ENCODE data around the gene MGME1.
"Not testable (repeated sequence)": the region's sequence is repeated elsewhere in the genome, so short reads cannot be mapped to it uniquely, and the experiment has no call there.

Gene MGME1

DNA sequence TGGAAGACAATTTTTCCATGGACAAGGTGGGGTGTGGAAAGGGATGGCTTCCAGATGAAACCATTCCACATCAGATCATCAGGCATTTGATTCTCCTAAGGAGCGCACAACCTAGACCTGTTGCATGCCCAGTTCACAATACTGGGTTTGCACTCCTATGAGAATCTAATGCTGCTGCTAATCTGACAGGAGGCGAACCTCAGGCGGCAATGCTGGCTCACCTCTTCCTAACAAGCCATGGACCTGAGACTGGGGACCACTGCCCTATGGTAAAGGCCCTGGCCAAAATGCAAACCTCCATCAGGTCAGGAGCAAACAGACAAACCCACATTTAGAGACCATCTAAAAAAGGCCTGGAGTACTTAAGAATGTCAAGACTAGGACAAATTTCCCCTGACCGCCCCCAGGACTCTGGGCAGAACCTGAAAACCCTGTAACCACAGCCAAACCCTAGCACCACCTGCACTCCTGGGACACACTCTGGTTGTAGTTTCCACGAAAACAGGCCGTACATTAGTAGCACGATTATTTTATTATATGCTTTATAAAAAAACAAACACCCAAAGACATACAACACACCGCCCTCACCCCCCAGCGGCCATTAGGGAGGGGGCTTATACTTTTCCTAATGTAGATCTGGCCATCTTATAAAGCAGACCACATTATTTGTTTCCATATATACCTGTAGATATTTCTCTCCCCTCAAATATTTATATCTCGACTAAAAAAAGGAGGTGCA, 27.6 kb upstream of the MGME1 start:
- no peak for DNase-seq

DNA sequence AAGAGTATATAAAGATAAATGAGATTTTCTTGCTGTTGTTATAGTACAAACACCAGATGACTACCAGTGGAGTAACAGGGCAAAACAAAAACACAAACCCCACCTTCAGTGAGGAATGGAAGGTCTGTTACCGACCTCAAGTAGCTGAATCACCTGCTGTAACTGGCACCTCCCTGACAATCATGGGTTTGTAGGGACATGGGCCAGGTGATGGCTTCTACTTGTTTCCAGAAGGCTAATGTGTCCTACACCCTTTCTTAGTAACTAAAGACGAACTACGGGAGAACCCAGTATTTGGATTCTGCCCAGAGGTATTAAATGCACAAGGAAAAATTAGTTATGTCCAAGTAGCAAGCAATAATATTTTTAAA, 27.0 kb upstream of the MGME1 start:
- no peak for DNase-seq

DNA sequence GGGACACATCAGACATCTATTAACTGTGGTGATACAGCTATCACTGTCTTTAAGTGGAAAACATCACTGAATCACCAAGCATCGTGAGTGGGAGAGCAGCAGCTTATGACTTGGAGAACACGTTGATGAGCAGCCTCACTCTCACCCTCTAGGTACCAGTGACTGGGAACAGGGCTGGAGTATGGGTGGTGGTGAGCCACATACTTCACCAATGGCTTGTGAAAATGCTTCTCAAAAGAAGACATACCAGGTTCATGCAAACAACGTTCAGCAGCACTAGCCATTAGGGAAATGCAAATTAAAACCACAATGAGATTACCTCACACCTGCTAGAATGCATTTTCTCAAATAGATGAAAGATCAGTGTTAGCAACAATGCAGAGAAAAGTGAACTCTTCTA, 25.5 kb upstream of the MGME1 start:
- DNase-seq: no peak

DNA sequence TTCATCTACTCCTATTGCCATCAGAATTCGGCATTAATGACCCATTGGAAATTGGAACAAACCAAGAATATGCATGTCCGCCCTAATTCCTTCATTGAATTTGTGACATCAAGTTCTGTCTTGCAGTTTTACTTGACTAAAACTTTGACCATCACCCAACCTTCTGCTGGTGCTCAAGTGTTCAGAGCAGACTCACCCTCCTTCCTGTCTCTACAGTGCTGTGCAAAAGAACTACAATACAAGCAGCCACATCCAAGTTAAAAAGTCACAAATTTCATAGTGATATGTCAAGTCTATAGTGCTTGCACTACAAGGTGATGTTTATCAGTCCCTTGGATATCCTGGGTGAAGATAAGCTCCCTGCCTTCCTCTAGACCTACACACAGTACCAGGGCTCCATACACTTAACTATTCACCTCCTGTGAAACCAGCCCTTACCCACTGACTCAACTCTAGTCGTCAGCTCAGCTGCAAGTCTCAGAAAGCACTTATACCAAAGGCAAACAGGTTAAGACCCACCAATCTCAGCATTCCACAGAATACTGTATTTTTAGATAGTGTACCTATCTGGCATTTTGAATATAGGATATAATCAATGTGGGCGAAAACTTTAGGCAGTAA, 23.9 kb upstream of the MGME1 start:
- DNase-seq: no peak

DNA sequence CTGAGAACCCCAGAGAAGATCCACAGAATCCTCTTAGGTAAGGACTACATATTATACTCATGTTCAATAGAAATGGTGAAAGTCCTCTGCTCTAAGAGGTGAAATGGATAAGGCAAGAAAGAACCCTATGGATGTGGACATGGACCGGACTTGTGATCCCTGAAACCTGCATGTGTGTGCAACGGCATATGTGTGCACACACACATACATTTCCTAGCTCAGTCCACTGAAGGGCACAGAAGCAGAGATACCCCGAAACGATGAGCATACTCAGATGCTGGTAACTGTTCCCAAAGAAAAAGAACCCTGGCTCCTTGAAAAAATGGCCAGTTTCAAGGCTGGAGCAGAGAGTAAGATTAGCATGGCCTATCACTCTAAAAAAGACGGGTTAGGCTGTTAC, 22.8 kb upstream of the MGME1 start:
- DNase-seq: no peak

DNA sequence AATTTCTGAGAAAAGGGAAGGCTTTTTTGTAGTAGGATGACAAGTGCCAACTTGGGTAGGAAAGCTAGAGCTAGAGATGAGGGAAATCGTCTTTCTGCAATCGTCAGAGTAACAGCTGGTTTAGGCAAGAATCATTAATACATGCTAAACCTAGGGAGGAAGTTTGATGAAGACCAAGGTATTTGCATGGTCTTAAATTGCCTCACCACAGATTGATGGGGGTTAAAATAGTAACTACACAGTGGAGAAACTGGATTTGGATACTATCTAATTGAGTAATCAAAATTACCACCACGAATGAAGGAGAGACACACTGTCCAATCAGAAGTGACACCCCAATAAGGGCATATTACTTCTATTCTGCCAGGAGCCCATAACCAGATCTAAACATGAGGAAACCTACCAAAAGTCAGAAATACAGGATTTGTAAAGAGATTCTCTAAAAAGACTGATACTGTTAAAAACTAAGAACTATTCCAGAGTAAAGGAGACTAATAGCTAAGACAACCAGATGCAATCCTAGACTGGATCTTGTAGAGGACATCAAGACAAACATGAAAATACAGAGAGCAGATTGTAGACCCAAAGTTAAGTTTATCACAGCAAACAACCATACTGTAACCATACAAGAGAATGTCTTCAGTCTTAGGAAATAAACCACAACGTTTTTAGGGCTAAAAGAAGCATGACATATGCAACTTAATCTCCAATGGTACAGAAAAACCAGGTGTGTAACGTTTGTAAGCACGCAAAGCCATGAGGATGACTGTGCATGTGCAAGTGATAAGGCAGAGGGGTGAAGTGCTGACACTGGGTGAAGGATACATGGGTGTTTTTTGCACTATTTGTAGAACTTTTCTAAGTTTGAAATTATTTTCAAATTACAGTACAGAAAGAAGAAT, 22.0 kb upstream of the MGME1 start:
- no peak for DNase-seq

DNA sequence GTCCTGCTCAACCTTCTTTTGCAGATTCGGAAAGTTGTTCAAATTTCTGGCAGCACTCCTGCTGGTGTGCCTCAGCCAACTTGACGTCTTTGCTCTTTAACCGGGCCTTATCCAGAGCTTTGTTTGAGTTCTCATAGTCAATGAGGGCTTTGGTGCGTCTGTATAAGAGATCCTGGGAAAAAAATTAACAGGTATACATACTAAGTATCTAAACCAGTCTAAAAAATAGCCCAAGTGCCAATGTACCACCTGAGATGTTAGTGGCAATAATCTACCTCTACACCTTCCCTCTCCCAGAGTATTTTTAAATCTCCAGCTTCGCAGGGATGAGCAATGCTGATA, 21.4 kb upstream of the MGME1 start:
- DNase-seq: no peak

DNA sequence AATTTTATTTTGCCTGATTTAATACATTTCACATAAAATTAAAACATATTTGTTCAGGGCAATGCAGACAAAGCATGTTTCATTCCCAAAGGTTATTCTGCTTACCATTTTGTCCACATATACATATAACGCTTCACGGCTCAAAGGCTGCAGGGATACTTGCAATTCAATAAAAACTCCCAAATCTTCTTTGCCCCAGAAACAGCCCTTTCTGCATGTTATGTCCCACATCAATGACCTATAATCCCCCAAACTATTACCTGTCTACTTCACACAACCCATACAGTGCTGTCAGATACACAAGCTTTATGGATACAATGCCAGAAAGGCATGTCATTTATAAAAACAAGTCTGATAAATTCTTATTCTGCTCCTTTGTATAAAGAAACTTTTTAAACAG, 20.4 kb upstream of the MGME1 start:
- DNase-seq: no peak

DNA sequence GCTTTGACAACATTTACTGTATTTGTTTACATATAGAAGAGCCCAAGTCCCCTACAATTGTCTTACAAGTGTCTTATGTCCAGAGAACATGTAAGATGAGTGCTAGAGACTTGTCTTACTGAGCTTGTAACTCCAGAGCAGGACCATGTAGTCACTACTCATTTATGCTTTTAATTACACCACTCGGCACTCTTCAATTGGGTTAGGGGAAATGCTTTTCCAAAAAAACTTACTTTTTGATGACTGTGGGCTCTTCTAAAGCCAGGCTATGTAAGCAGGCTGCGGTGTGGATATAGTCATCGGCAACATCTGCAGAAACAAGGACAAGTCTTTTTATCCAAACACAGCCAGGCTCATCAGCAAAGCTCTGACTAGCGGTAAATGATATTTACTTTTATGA, 18.9 kb upstream of the MGME1 start:
- DNase-seq: no peak

DNA sequence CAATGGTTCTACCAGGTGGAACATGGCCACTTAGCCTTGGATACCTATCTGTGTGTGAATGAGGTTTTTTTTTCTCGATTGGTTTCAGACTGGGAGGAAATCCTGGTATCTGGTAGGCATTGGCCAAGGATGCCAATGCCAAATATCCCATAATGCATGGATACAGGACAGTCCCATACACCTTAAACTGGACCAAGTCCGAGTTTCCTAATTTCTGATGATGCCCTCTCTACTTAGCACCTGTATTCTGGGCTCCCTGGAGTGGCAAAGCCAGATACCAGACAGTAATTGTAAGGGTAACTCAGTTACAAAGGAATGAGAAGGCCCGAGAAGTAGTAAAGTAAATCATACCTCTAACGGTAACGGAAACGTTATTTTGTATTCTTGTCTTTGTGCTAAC, 18.1 kb upstream of the MGME1 start:
- DNase-seq: no peak

DNA sequence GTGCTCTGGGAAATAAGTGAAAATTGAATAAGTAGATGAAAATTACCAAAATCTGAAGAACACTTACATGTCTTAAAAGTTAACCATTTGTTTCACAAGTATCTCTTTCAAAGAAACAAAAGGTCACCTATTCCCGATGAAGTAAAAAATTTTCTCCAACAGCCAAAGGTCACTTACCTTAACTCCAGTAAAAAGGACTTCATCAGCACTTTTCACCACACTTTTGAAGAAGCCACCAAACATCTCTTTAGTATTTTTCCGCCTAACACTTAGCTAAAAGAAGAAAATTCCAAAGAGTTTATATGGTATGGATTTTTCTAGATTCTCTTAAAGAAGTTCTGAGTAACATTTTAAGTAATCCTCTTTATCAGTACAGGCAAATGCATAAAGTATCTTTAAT, 17.5 kb upstream of the MGME1 start:
- DNase-seq: no peak

DNA sequence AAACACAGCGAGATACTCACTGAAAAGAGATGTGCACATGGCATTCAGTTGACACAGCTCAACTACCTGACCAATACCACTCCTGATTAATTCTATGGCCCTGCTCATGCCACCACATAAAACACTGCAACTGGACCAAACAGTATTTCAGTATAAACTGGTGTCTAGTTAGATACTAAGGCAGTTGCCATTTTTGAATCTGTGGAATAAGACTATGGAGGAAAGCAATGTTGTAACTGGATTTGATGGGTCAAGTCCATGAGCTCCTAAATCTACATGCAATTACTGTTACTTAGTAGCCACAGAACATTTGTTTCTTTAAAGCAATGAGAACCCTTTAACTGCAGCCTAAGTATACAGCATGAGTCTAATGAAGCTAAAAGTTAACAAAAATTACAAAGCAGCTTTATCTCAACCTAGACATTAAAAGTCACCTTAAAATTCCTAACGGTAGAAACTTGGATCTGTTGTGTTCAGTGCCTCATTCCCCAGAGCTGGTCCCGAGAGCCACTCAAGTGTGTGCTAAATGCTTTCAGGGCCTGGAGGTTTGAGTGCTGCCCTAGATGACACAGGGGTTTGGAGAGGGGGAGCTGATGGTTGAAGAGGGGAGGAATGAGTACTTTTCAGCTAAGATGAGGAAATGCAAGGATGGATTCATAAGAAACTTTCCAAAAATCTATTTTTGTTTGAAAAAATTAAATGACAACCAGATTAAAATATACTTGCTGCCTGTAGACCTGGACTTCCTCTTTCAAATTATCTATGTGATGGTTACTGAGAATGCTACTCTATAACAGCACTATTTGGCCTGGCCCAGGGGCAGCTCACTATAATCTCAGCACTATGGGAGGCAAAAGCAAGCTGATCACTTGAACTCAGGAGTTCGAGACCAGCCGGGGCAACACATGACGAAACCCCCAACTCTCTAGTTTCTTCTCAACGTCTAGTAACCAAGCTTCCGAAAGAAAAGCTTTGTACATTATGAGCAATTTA, 15.8 kb upstream of the MGME1 start:
- DNase-seq: no peak

DNA sequence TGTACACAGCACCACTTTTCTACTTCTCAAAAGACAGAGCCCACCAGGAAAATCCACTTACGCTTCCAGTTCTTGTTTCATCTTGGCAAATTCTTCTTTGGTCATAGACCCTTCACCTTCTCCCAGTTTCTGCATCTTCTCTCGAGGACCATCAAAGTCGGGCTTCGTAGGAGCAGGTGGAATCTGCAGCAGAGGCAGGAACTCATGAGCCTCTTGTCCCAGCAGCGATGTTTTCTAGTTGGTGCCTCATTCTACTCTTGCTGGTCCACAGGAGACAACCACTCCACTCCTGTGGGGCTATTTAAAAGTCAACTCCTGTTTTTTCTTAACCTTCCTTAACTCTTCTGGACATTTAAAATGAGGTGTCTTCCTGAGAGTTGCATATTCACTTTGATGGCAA, 14.9 kb upstream of the MGME1 start:
- DNase-seq: no peak

DNA sequence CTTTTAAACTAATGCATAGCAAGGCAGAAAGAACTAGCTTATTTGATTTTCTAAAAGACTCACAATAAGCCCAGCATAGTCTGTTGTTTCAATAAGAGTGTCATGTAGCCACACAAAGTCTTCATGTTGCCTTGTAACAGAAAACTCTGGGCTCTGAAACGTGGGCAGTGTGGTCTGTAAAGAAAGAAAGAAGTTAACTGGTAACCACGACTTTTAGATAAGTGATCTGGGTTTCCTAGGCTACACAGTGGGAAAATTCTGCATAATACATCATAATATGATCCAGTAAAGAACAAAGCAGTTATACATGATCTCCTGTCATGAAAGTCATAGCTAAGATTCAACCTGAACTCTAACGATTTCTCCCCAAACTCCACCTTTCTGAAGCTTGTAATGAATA, 13.5 kb upstream of the MGME1 start:
- no peak for DNase-seq

DNA sequence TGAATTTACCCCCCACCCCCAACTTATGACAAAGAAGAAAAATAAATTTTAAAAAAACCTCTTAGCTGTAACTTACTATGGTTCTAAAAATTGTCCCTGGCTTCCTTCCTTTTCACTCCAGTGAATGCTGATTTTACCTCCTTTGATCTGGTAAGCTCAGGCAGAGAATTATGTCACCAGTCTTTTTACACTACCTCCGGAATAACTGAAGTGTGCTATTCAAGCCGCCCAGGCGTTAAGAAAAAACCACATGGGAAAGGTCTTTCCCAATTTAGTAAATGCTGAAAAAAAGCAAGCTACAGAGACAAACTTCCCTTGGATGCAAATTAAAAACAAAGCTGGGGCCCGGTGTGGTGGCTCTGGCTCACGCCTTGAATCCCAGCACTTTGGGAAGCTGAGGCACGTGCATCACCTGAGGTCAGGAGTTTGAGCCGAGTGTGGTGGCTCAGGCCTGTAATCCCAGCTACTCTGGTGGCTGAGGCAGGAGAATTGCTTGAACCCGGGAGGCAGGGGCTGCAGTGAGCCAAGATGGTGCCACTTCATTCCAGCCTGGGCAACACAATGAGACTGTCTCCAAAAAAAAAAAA, 12.6 kb upstream of the MGME1 start:
- DNase-seq: no peak

DNA sequence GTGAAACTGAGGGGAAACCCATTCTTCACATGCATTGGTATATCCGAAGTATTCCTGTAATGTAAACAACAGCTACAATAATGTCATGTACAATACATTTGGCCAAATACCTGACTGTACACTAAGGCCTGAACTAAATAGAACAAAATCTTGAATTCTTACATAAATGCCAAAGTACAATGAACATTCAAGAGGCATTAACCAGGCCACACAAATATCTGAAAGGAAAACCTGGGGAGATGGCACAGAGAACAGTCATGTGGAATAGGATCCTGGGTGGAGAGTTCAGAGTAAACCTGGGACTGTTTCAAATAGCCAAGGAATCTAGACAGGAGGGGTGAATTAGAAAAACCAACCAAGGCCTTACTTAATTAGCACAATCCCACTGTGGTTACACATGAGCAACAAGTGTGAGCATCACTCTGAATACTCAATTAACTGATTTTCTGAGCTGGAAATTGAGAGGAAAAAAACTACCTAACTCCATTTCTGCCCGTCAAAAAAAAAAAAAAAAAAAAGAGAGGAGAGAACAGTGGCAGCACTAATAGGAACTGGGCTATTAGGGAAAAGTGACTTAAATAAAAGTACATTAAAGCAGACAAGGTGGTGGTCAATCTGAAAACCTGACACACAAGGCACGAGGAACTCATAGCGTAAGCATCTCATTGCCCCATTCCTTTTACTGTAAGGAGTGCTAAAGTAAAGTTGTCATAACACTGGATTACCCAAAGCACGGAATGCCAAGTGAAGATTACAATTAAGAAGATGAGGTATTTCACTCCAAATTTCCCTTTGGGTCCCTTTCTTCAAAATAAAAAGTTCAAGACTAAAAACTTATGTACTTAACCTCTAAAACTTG, 11.1 kb upstream of the MGME1 start:
- DNase-seq: no peak

DNA sequence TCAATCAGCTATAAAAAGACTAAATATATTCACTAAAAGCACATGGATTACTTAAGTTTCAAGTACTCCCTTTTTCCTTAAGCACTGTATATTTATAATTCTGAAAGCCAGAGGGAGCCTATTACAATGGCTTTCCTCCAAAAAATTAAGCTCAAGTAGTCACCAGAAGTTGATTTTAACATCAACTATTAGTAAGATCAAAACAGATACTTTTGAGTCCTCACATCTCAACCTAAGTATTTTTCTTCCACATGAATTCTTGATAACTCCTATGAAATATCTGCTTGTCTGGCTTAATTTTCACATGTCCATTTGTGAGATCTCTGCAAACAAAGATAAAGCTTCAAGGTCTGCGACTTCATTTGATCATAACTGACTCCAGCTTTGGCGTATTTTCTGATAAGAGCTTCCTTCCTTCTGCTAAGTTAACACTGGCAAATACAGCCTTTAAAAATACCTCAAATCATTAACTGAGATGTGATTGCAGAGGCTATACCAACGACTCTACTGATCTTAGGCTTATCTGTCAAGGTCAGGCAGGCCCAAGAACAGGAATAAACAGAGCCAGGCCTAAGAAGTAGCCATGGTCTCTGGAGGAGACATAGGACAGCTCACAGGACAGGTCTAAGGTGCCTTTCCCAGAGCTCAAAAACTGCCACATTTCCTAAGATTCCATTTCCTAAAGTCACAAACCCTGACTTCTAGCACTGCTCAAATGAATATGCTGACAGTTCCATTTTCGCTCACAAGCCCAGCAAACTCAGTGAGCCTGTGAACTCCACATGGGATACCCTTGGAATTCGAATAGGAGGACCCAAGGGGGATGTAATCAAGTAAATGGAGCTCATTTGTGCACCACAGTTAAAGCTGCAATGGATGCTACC, 10.2 kb upstream of the MGME1 start:
- DNase-seq: no peak

DNA sequence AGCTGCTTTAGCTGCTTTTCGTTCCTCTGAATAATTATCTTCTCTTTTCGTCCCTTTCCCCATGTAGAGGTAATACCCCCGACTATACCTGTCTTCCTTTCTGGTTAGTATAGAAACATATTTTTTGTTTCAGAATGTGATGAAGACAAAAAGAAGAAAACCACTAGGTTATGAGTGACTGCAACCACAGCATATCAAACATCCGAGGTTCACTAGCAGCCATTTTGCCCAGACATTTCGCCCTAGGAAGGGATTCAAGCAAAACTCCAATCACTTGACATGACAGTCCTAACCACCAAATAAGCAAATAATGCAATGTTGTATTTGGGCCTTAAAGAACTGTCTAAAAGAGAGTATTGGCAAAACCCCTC, 9.6 kb upstream of the MGME1 start:
- DNase-seq: no peak

DNA sequence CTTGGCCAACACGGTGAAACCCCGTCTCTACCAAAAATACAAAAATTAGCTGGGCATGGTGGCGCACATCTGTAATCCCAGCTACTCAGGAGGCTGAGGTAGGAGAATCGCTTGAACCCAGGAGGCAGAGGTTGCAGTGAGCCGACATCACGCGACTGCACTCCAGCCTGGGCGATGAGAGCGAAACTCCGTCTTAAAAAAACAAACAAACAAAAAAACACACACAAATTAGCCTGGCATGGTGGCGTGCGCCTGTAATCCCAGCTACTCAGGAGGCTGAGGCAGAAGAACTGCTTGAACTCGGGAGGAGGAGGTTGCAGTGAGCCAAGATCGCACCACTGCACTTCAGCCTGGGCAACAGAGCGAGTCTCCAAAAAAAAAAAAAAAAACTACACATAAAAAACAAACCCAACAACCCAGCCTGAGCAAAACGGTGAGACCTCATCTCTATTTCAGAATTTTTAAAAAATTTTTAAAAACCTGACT, 8.4 kb upstream of the MGME1 start:
- not testable (repeated sequence) for DNase-seq

DNA sequence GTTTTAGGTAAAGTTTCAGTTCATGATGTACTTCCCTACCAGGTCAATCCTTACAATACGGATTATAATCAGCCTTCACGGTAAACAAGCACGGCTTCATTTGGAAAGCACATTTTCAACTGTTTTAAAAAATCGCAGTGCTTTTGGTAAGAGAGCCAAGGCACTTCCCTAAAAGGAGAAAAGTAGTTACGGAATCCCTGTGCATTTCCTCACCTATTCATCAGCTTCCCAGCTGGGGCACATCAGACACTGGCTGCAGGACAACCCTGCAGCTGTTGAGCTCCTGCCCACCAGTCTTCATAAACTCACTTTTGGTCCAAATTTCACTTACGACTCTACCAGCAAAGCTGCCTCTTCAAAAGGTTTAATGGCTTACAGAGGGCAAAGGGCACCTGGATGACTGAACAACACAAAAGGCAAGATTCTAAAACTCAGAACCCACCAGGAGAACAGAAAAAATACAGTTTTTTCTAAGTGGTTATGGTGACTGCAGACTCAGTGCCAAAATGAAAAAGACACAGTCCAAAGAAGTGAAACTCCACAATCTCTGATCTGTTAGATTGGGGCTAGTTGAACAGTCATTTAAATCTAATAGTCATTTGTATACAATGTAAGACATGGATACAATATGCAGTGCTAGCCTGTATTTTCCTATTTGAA, 7.8 kb upstream of the MGME1 start:
- DNase-seq: no peak

Data from stimulated activated CD4-positive, alpha-beta T cell treated with anti-CD3 and anti-CD28 coated beads, Interleukin-4, amount 100 ng/mL, for 1 hour (primary cell).